Ishikawa (cell line): ENCODE measurements around the gene AKAP6.

Experiments used
- CEBPB ChIP-seq: IDR thresholded peaks from 2 replicates; pipeline ENCODE4 v1.6.1; 2012
- CREB1 ChIP-seq: IDR thresholded peaks from 2 replicates; pipeline ENCODE4 v1.6.1; 2012; ENCODE audit warnings: low read depth
- EGR1 ChIP-seq: IDR thresholded peaks from 2 replicates; pipeline ENCODE4 v1.6.1; 2012
- EP300 ChIP-seq: IDR thresholded peaks from 2 replicates; pipeline ENCODE4 v1.6.1; 2012; ENCODE audit warnings: borderline replicate concordance
- FOXM1 ChIP-seq: IDR thresholded peaks from 2 replicates; pipeline ENCODE4 v1.6.1; 2012; ENCODE audit warnings: low read depth, borderline replicate concordance
- NFIC ChIP-seq: IDR thresholded peaks from 2 replicates; pipeline ENCODE4 v1.6.1; 2012
- RAD21 ChIP-seq: IDR thresholded peaks from 2 replicates; pipeline ENCODE4 v1.6.1; 2012; ENCODE audit warnings: low read depth
- TAF1 ChIP-seq: IDR thresholded peaks from 2 replicates; pipeline ENCODE4 v1.6.1; 2012; ENCODE audit warnings: low read depth, mild to moderate bottlenecking
- TCF12 ChIP-seq: IDR thresholded peaks from 2 replicates; pipeline ENCODE4 v1.6.1; 2012; ENCODE audit warnings: low read depth
- TEAD4 ChIP-seq: IDR thresholded peaks from 2 replicates; pipeline ENCODE4 v1.6.1; 2012
- YY1 ChIP-seq: IDR thresholded peaks from 2 replicates; pipeline ENCODE4 v1.6.1; 2012; ENCODE audit warnings: low read depth
- ZBTB7A ChIP-seq: IDR thresholded peaks from 2 replicates; pipeline ENCODE4 v1.6.1; 2012; ENCODE audit warnings: low read depth
- TF ChIP-seq, protein P1 (sequence below): IDR thresholded peaks from 2 replicates; pipeline ENCODE4 v1.6.1; 2012
- TF ChIP-seq, protein P2 (sequence below): IDR thresholded peaks from 2 replicates; pipeline ENCODE4 v1.6.1; 2012
- TF ChIP-seq, protein P3 (sequence below): IDR thresholded peaks from 2 replicates; pipeline ENCODE4 v1.6.1; 2012; ENCODE audit warnings: low read depth, mild to moderate bottlenecking

Gene AKAP6

DNA sequence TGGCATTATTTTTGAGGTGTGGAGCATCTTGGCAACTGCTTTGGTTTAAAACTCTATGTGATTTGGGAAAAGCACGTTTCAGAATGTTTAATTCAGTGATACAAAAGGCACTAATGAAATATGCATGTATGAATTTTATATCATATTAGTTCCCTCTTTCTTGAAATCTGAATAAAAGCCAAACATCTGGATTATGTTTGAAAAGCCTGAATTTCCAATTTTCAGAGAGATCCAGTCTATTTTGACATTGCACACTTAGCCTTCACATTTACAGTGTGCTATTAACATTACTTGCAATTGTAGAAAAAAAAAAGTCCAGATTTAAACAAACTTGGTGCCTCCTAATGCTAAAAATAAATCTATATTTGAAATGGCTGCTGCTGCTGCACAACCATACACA, 390.5 kb downstream of the AKAP6 start:
- TF ChIP-seq TAF1, result no peak

DNA sequence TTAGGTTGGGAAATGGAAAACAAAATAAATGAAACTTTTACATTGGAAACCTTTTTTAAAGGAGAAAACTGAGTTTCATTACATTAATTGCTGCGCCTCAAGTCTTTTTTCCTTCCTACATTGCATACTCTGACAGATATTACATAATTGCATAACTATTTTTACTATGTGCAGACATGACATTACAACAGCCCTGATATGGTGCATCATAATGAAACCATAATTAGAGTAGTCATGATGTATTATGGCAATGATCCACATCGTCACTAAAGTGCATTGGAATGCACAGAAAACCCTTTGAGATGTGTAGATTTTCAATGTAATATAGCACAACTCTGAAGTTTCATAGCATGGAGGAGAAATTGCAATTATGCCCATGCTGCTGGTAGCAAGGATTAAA, 391.8 kb downstream of the AKAP6 start:
- no peak for TF ChIP-seq ZBTB7A
- TF ChIP-seq NFIC, result no peak
- TF ChIP-seq, protein P1, sequence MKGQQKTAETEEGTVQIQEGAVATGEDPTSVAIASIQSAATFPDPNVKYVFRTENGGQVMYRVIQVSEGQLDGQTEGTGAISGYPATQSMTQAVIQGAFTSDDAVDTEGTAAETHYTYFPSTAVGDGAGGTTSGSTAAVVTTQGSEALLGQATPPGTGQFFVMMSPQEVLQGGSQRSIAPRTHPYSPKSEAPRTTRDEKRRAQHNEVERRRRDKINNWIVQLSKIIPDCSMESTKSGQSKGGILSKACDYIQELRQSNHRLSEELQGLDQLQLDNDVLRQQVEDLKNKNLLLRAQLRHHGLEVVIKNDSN, result no peak
- TF ChIP-seq FOXM1, result no peak
- no peak for TF ChIP-seq RAD21
- TF ChIP-seq YY1, result no peak
- TF ChIP-seq, protein P2, sequence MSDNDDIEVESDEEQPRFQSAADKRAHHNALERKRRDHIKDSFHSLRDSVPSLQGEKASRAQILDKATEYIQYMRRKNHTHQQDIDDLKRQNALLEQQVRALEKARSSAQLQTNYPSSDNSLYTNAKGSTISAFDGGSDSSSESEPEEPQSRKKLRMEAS, result no peak
- no peak for TF ChIP-seq TCF12
- no peak for TF ChIP-seq TEAD4
- no peak for TF ChIP-seq CEBPB
- TF ChIP-seq EP300, result no peak
- TF ChIP-seq CREB1, result no peak
- TF ChIP-seq, protein P3, sequence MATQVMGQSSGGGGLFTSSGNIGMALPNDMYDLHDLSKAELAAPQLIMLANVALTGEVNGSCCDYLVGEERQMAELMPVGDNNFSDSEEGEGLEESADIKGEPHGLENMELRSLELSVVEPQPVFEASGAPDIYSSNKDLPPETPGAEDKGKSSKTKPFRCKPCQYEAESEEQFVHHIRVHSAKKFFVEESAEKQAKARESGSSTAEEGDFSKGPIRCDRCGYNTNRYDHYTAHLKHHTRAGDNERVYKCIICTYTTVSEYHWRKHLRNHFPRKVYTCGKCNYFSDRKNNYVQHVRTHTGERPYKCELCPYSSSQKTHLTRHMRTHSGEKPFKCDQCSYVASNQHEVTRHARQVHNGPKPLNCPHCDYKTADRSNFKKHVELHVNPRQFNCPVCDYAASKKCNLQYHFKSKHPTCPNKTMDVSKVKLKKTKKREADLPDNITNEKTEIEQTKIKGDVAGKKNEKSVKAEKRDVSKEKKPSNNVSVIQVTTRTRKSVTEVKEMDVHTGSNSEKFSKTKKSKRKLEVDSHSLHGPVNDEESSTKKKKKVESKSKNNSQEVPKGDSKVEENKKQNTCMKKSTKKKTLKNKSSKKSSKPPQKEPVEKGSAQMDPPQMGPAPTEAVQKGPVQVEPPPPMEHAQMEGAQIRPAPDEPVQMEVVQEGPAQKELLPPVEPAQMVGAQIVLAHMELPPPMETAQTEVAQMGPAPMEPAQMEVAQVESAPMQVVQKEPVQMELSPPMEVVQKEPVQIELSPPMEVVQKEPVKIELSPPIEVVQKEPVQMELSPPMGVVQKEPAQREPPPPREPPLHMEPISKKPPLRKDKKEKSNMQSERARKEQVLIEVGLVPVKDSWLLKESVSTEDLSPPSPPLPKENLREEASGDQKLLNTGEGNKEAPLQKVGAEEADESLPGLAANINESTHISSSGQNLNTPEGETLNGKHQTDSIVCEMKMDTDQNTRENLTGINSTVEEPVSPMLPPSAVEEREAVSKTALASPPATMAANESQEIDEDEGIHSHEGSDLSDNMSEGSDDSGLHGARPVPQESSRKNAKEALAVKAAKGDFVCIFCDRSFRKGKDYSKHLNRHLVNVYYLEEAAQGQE, result no peak
- TF ChIP-seq TAF1, result no peak
- TF ChIP-seq EGR1, result no peak

DNA sequence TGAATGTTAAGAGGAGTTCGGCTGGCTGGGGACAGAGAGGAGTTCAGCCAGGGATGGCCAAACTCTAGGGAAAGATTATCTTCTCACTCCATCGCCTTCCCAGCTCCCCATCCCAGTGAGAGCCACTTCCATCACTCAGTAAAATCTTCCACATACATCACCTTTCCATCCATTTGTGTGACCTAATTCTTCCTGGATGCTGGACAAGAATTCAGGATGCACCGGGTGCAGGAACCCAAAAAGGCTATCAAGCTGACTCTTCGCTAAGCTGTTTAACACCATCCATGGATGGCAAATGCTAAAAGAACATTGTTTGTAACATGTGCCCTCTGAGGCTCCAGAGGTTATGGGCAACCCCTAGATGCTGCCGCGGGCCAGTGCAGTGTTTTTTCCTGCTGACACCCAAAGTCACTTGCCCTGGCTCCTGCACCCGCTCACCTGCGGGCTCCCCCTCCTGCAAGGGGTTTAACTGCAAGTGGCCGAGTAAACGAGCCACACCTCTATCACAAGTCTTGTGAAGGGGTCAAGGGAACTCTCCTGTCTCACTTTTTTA, 393.6 kb downstream of the AKAP6 start:
- no peak for TF ChIP-seq FOXM1
- no peak for TF ChIP-seq CREB1
- TF ChIP-seq NFIC, result no peak
- TF ChIP-seq, protein P3, result no peak
- TF ChIP-seq RAD21, result no peak
- TF ChIP-seq, protein P1, result no peak
- TF ChIP-seq, protein P2, result no peak
- no peak for TF ChIP-seq YY1
- no peak for TF ChIP-seq CEBPB
- TF ChIP-seq EGR1, result no peak
- no peak for TF ChIP-seq ZBTB7A
- no peak for TF ChIP-seq TAF1
- no peak for TF ChIP-seq EP300

DNA sequence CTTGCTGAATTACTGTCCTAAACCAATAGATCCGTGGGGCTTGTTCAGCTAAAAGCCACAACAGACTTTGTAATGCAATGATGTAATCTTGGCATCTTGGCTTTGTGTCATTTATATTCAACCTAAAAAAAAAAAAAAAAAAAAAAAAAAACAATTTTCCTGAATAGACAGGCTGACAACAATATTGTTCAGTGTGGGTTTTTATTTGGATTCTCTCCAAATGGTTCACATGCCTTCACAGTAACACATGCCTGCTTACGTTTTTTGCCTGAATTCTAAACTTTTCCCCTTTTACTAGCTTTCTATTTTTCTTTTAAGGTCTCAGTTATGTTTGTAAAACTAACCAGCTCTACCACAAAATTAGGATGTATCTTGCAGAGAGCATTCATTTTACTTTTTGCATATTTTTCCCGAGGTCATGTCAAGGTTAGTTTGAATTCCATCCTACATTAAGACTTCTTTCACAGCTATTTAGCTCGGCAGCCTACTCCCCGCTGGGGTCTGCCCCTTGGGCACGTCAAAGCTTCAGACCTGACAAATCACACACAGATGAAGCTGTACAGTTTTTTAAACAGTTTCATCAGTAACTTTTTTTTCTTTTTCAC, 395.9 kb downstream of the AKAP6 start:
- peak; percentile 93 for TF ChIP-seq NFIC
- peak; percentile 64 for TF ChIP-seq CEBPB
- TF ChIP-seq, protein P3, result no peak
- peak; percentile 49; the same call in 1 of the 2 replicates for TF ChIP-seq CREB1
- peak; percentile 65 for TF ChIP-seq EP300
- TF ChIP-seq, protein P1, result no peak
- TF ChIP-seq TAF1, result no peak
- TF ChIP-seq, protein P2, result peak; percentile 57; the same call in 1 of the 2 replicates
- no peak for TF ChIP-seq ZBTB7A
- TF ChIP-seq TEAD4, result peak; percentile 82
- no peak; the same call in none of the 2 replicates for TF ChIP-seq FOXM1
- peak; percentile 8; the same call in 1 of the 2 replicates for TF ChIP-seq RAD21
- TF ChIP-seq TCF12, result peak; percentile 76
- peak; percentile 49; the same call in 1 of the 2 replicates for TF ChIP-seq YY1
- TF ChIP-seq EGR1, result no peak
